Gastroesophageal sphincter (tissue), 3 donors: ENCODE results near the gene MCM9.
A peak's percentile ranks its signal among the peaks of the same experiment; 100 is the strongest.

ENCODE experiments used
- CTCF ChIP-seq, 4 experiments: fragments of 200-600 bp in 2 of 4; fragments of 450-650 bp in 2 of 4; sonication (generic) in 1 of 4; IDR thresholded peaks; one replicate each; pipeline ENCODE4 v1.5.1; 2017 to 2019; ENCODE audit warnings: antibody characterized with exemption in 4 of 4, mild to moderate bottlenecking in 2 of 4, moderate library complexity in 2 of 4
- EP300 ChIP-seq: sonication (generic); formaldehyde crosslinking; IDR thresholded peaks from one replicate; pipeline ENCODE4 v1.6.1; 2017; ENCODE audit warnings: antibody characterized with exemption, mild to moderate bottlenecking
- POLR2AphosphoS5 ChIP-seq: sonication (generic); formaldehyde crosslinking; IDR thresholded peaks from one replicate; pipeline ENCODE4 v1.6.1; 2017; ENCODE audit warnings: antibody characterized with exemption

DNA sequence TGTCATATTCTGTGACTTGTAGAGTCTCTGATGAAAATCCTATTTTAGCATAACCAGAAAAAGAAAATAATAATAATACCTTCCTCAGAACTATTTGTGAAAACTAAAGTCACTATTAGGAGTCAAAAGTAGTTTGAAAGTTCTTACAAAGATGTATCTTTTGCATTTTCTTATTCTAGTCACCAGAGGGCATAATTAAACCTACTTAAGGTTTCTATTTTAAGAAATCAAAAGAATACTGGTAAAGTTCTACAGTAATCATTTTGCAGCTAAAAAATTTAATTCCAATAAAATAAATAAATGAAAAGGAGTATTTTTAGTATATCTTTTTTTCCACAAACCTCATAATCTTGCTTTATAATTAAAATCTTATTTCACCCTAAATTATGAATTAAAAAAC, 28.0 kb upstream of the MCM9 start:
- TF ChIP-seq CTCF (IDR thresholded peaks at IDR 0.05), result peak in 3 of 4 experiments; percentile 11 to 26 (median 18)
- TF ChIP-seq POLR2AphosphoS5, result no peak
- TF ChIP-seq EP300, result no peak
